PC-9 (cell line): ENCODE measurements around the gene RELL1. TPM values are rescaled to one million over a fixed set of nuclear protein-coding genes. Genes with fewer than 3 reads are reported as not detected.

Experiments used
- BruUV-seq: library from RNA; stranded (reverse); fragments of 400-500 nt; replicated peaks from 2 replicates; lab custom pipeline; 2021; lab: Mats Ljungman, UMichigan
- CTCF ChIA-PET: fragments of 300-600 bp; sonication (Branson Sonifier 250); formaldehyde crosslinking; loops from one replicate; lab custom pipeline; 2022; ENCODE audit warnings: antibody characterized with exemption; lab: Charles Lee
- POLR2A ChIA-PET: fragments of 300-600 bp; sonication (Branson Sonifier 250); formaldehyde crosslinking; loops from one replicate; lab custom pipeline; 2022; ENCODE audit warnings: antibody characterized with exemption; ENCODE audit not compliant: unreplicated experiment; lab: Charles Lee
- DNase-seq, 2 experiments: peaks; one replicate each; pipeline versions ENCODE4 v3.0.0 to v3.0.0-alpha.2; 2015 to 2022; ENCODE audit warnings: mixed read lengths in 1 of 2
- H2AFZ ChIP-seq: fragments of 200-600 bp; sonication (generic); 2 replicates; pipeline ENCODE4 v1.8.1; 2017; ENCODE audit warnings: antibody characterized with exemption
- H3F3A ChIP-seq: fragments of 200-600 bp; sonication (generic); 2 replicates; pipeline ENCODE4 v1.8.1; 2017; ENCODE audit warnings: antibody characterized with exemption, mild to moderate bottlenecking, low read depth; ENCODE audit not compliant: insufficient read depth
- H3K27ac ChIP-seq: fragments of 200-600 bp; sonication (generic); 2 replicates; pipeline ENCODE4 v1.6.1; 2016; ENCODE audit warnings: mixed run types
- H3K27me3 ChIP-seq: fragments of 200-600 bp; sonication (generic); 2 replicates; pipeline ENCODE4 v1.6.1; 2016; ENCODE audit warnings: low read depth, mixed run types; ENCODE audit not compliant: insufficient read depth
- H3K36me3 ChIP-seq: fragments of 200-600 bp; sonication (generic); 2 replicates; pipeline ENCODE4 v1.6.1; 2016; ENCODE audit warnings: low read depth, mixed run types
- H3K4me1 ChIP-seq: fragments of 200-600 bp; sonication (generic); replicated peaks from 2 replicates; pipeline ENCODE4 v1.6.1; 2016; ENCODE audit warnings: mixed run types; ENCODE audit not compliant: insufficient read depth
- H3K4me2 ChIP-seq: fragments of 200-600 bp; sonication (generic); 2 replicates; pipeline ENCODE4 v1.6.1; 2017; ENCODE audit warnings: mixed run types
- H3K4me3 ChIP-seq: fragments of 200-600 bp; sonication (generic); 2 replicates; pipeline ENCODE4 v1.6.1; 2016; ENCODE audit warnings: mixed run types
- H3K79me2 ChIP-seq: fragments of 200-600 bp; sonication (generic); 2 replicates; pipeline ENCODE4 v1.6.1; 2017; ENCODE audit warnings: low read depth, mixed run types
- H3K9me2 ChIP-seq: fragments of 200-600 bp; sonication (generic); 2 replicates; pipeline ENCODE4 v1.8.1; 2017; ENCODE audit warnings: mild to moderate bottlenecking; ENCODE audit not compliant: insufficient read depth
- H3K9me3 ChIP-seq: fragments of 200-600 bp; sonication (generic); 2 replicates; pipeline ENCODE4 v1.8.1; 2016; ENCODE audit warnings: low read depth; ENCODE audit not compliant: insufficient read depth
- H4K20me1 ChIP-seq: fragments of 200-600 bp; sonication (generic); 2 replicates; pipeline ENCODE4 v1.8.1; 2017; ENCODE audit not compliant: insufficient read depth
- CTCF ChIP-seq: fragments of 200-600 bp; sonication (generic); conservative IDR thresholded peaks from 2 replicates; pipeline ENCODE4 v1.6.1; 2017; ENCODE audit warnings: mixed run types, antibody characterized with exemption, mild to moderate bottlenecking, moderate library complexity
- EZH2 ChIP-seq: fragments of 200-600 bp; sonication (generic); IDR thresholded peaks from 2 replicates; pipeline ENCODE4 v1.8.0; 2017; ENCODE audit warnings: antibody characterized with exemption, low read depth
- intact Hi-C: fragments of 100-400 bp; cut with micrococcal nuclease; formaldehyde crosslinking; loops from one replicate; pipeline ENCODE4 v1.10.0; 2022; ENCODE audit not compliant: unreplicated experiment
- total RNA-seq: library from RNA; stranded (reverse); gene quantifications from 2 replicates; pipeline ENCODE4 v1.2.3, GENCODE V29; 2021

Gene RELL1
- total RNA-seq, 1 experiment from 2014 or later: 18.5 TPM

- TF ChIP-seq CTCF (no peak), EZH2 (no peak)
- Histone ChIP-seq H3K79me2 (no peaks in the 10 kb centered on the region), H2AFZ (no peak overlapping the region), H3K4me1 (peaks cover 39% of the 10 kb centered on the region), H3K36me3 (no peaks in the 10 kb centered on the region), H3K27me3 (no peaks in the 10 kb centered on the region), H3K4me2 (peak overlapping the region; percentile 53; the same call in 1 of the 2 replicates), H3K9me3 (0 out of 2 replicates have a peak, but pooled peaks cover 3% of the 10 kb centered on the region), H3K27ac (no peak overlapping the region), H3K4me3 (no peak overlapping the region), H3F3A (peaks cover 12% of the 10 kb centered on the region; the same call in 1 of the 2 replicates), H3K9me2 (no peaks in the 10 kb centered on the region), H4K20me1 (no peaks in the 10 kb centered on the region)
- intact Hi-C loops: no loop called here
- CTCF ChIA-PET: no interaction called here
- POLR2A ChIA-PET: no interaction called here
- BruUV-seq: no TSS peak
- no peak for DNase-seq
Observed at GRCh38 chr4:37649268-37649667, 36.9 kb downstream of the RELL1 start.

- ChIA-PET CTCF (interaction anchor here (0.5 kb wide), 1 partner anchor 46 kb away, joined by 23 read pairs; no protein-coding TSS in a partner anchor), POLR2A (no interaction called here)
- Histone ChIP-seq H3K9me3 (no peaks in the 10 kb centered on the region), H3K9me2 (no peaks in the 10 kb centered on the region), H4K20me1 (no peaks in the 10 kb centered on the region), H3K79me2 (no peaks in the 10 kb centered on the region), H3K27me3 (no peaks in the 10 kb centered on the region), H3K4me1 (peaks cover 29% of the 10 kb centered on the region), H2AFZ (no peak overlapping the region), H3K4me2 (peak overlapping the region; percentile 53), H3K4me3 (no peak overlapping the region), H3K27ac (peak overlapping the region; percentile 51), H3F3A (peaks cover 5% of the 10 kb centered on the region; the same call in 1 of the 2 replicates), H3K36me3 (no peaks in the 10 kb centered on the region)
- intact Hi-C loops: no loop called here
- TF ChIP-seq EZH2 (no peak), CTCF (no peak)
- BruUV-seq: no TSS peak
- DNase-seq: peak; percentile 83 to 95
Observed at GRCh38 chr4:37648084-37648817, 37.9 kb downstream of the RELL1 start.

- H3K4me3 ChIP-seq: no peak overlapping the region
- TF ChIP-seq CTCF (no peak), EZH2 (no peak)
- DNase-seq: no peak
- H3K27ac ChIP-seq: no peak overlapping the region
- no peaks in the 10 kb centered on the region for H3K79me2 ChIP-seq
- intact Hi-C loops: no loop called here
- H3K9me2 ChIP-seq: no peaks in the 10 kb centered on the region
- no peak overlapping the region for H3K4me2 ChIP-seq
- BruUV-seq: no TSS peak
- H2AFZ ChIP-seq: no peak overlapping the region
- ChIA-PET CTCF (no interaction called here), POLR2A (no interaction called here)
- no peaks in the 10 kb centered on the region for H3K36me3 ChIP-seq
- peaks cover 17% of the 10 kb centered on the region for H3K4me1 ChIP-seq
- no peaks in the 10 kb centered on the region for H3K27me3 ChIP-seq
- no peaks in the 10 kb centered on the region for H4K20me1 ChIP-seq
- H3F3A ChIP-seq: peaks cover 5% of the 10 kb centered on the region; the same call in 1 of the 2 replicates
- no peaks in the 10 kb centered on the region for H3K9me3 ChIP-seq
Observed at GRCh38 chr4:37646247-37646646, 39.9 kb downstream of the RELL1 start.
